AG10803 (cell line): ENCODE results near the gene RABGAP1L.

Experiments used
- DNase-seq: peaks from one replicate; pipeline ENCODE4 v3.0.0; 2010; ENCODE audit warnings: low read depth
- H3K4me3 ChIP-seq: 2 replicates; pipeline ENCODE4 v1.5.1; 2011; ENCODE audit warnings: mild to moderate bottlenecking, low read length, control low read depth
- TF ChIP-seq, protein P1 (sequence below): conservative IDR thresholded peaks from 2 replicates; pipeline ENCODE4 v1.5.1; 2011; ENCODE audit warnings: mild to moderate bottlenecking, low read length, control low read depth, inconsistent platforms

The RABGAP1L gene

DNA sequence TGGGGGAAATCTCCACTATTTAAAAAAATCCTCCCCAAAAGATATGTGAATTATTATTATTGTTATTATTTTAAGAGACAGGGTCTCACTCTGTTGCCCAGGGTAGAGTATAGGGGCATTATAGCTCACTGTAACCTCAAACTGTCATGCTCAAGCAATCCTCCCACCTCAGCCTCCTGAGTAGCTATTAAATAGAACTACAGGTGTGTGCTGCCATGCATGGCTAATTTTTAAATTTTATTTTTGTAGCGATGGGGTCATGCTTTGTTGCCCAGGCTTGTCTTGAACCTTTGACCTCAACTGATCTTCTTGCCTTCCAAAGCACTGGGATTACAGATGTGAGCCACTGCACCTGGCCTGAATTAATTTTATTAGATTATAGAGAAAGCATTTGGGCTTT lies 116.8 kb downstream of the RABGAP1L start:
- no peak for DNase-seq
- H3K4me3 ChIP-seq = no peak overlapping the region
- TF ChIP-seq, protein P1, sequence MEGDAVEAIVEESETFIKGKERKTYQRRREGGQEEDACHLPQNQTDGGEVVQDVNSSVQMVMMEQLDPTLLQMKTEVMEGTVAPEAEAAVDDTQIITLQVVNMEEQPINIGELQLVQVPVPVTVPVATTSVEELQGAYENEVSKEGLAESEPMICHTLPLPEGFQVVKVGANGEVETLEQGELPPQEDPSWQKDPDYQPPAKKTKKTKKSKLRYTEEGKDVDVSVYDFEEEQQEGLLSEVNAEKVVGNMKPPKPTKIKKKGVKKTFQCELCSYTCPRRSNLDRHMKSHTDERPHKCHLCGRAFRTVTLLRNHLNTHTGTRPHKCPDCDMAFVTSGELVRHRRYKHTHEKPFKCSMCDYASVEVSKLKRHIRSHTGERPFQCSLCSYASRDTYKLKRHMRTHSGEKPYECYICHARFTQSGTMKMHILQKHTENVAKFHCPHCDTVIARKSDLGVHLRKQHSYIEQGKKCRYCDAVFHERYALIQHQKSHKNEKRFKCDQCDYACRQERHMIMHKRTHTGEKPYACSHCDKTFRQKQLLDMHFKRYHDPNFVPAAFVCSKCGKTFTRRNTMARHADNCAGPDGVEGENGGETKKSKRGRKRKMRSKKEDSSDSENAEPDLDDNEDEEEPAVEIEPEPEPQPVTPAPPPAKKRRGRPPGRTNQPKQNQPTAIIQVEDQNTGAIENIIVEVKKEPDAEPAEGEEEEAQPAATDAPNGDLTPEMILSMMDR = no peak

DNA sequence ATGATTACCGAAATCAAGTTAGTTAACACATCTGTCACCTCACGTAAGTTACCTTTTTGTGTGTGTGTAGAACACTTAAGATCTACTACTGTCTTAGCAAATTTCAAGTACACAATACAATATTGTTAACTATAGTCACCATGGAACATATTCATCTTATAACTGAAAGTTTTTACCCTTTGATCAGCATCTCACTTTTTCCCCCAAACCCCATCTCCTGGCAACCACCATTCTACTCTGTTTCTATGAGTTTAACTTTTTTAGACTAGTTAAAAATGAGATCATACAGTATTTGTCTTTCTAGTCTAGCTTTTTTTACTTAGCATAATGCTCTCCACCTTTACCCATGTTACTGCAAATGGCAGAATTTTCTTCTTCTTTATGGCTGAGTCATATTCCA lies 124.7 kb downstream of the RABGAP1L start:
- H3K4me3 ChIP-seq = no peak overlapping the region
- DNase-seq = no peak
- TF ChIP-seq, protein P1 = no peak

DNA sequence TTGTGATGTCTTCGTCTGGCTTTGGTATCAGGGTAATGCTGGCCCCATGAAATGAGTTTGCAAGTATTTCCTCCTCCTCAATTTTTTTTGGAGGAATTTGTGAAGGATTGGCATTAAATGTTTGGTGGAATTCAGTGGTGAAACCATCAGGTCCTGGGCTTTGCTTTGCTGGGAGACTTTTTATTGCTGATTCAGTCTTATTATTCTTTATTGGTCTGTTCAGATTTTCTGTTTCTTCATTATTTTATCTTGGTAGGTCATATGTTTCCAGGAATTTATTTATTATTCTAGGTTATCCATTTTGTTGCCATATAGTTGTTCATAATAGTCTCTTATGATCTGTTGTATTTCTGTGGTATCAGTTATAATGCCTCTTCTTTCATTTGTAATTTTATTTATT lies 126.7 kb downstream of the RABGAP1L start:
- TF ChIP-seq, protein P1 = no peak
- no peak overlapping the region for H3K4me3 ChIP-seq
- DNase-seq = no peak

DNA sequence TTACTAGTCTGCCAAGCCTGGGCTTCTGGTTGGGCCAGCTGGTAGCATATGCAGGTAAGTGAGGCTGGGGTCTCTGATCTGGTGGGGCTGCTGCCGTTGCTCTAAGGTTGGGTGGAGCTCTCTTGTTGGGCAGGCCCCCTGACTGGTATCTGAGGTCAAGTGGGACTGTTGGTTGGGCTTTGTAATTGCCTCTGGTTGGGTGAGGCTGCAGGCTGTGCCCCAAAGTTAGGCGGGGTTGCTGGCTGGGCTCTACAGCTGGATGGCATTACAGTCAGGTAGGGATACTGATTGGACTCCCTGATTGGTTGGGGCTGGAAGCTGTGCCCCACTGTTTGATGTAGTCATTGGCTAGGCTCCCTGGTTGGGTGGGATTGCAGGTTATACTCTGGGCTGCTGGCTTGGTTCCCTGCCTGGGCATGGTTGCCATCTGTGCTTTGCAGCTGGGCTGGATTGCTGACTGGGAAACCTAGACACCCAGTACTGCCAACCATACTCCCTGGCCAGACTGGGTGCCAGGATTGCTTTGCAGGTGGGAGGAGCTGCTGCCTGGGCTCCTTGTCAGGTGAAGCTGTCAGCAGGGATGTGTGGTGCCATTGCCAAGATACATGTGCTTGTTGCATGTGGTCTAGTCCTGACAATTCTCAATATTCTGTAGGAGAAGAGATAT lies 130.5 kb downstream of the RABGAP1L start:
- TF ChIP-seq, protein P1 = no peak
- no peak for DNase-seq
- H3K4me3 ChIP-seq = no peak overlapping the region

DNA sequence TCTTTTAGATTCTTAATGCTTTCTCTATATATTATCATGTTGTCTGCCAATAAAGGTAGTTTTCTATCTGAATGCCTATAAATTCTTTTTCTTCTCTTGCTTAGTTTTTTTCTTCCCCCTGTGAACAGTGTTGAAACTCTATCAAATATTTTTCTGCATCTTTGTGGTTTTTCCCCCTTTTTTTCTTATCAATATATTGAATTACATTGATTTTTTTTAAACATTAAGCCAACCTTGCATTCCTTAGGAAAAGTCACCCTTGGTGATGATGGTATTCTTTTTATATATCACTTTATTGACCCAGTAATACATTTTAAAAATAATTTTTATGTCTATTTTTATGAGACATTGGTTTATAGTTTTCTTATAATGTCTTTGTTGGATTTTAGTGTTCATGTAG lies 131.7 kb downstream of the RABGAP1L start:
- DNase-seq = no peak
- TF ChIP-seq, protein P1 = no peak
- H3K4me3 ChIP-seq = no peak overlapping the region

DNA sequence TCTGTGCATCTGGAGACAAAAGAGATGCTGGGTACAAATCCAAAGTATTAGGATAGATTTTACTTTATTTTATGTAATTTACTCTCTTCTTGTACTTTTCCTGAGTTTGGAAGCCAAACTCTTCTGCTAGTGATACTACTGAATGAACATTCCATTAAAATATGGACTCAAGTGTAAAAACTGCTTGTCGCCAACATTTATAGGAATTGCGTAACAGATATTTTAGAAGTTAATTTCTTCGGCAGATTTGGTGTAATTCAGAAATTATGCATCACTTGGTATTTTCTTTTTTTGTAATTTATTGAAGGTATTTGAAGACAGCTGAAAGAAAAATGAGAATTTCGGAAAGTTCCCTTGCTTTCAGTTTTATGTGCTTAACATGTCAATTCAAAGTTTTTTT lies 137.0 kb downstream of the RABGAP1L start:
- no peak overlapping the region for H3K4me3 ChIP-seq
- DNase-seq = no peak
- TF ChIP-seq, protein P1 = no peak

DNA sequence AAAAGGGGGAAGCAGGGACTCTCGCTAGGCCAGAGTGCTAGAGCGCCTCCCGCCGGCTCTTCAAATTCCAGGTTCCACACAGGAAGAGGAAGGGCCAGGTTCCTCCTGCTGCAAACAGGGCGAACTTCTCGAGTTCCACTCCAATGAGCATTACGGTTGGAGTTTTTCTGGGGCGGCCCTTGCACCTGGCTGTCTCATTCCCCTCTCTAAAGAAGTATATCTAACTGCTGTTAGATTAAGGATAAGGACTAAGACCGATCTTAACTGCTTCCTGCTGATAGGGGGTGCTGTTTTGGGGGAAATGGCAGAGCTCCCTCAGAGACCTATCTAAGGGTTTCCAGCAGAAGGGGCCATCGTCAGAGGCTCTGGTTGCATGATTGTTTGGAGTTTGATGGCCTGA lies 138.0 kb downstream of the RABGAP1L start:
- H3K4me3 ChIP-seq = no peak overlapping the region
- no peak for DNase-seq
- TF ChIP-seq, protein P1 = no peak
